Mesothelial cell of epicardium (in vitro differentiated cells): ENCODE measurements around the gene NGRN. TPM values are rescaled to one million over a fixed set of nuclear protein-coding genes. Genes with fewer than 3 reads are reported as not detected.

ENCODE experiments used
- DNase-seq, 2 experiments: peaks; one replicate each; pipeline ENCODE4 v3.0.0; 2021; ENCODE audit warnings: low spot score in 2 of 2; ENCODE audit not compliant: unreplicated experiment in 2 of 2
- H3K27ac Mint-ChIP-seq: 2 replicates; pipeline ENCODE4 v1.8.0; 2021; ENCODE audit warnings: mixed read lengths
- H3K27me3 Mint-ChIP-seq: 2 replicates; pipeline ENCODE4 v1.8.0; 2021; ENCODE audit warnings: low read depth, mixed read lengths
- H3K36me3 Mint-ChIP-seq: 2 replicates; pipeline ENCODE4 v1.8.0; 2021; ENCODE audit warnings: mixed read lengths
- H3K4me1 Mint-ChIP-seq: 2 replicates; pipeline ENCODE4 v1.8.0; 2021; ENCODE audit warnings: mixed read lengths
- H3K4me3 Mint-ChIP-seq: 2 replicates; pipeline ENCODE4 v1.8.0; 2021; ENCODE audit warnings: mild to moderate bottlenecking, moderate library complexity, mixed read lengths
- H3K9me3 Mint-ChIP-seq: 2 replicates; pipeline ENCODE4 v1.8.0; 2021; ENCODE audit warnings: mixed read lengths
- CTCF ChIP-seq: fragments of 200-600 bp; sonication (generic); IDR thresholded peaks from one replicate; pipeline ENCODE4 v1.5.0; 2021; ENCODE audit warnings: antibody characterized with exemption; ENCODE audit not compliant: unreplicated experiment
- total RNA-seq: library from RNA; stranded (reverse); gene quantifications from 3 replicates; pipeline ENCODE4 v1.2.1, GENCODE V29; 2021

NGRN gene
- total RNA-seq, 1 donor from 2014 or later = 93.4 TPM

GRCh38 chr15:90320885-90321278, 55.4 kb downstream of the NGRN start:
- peaks cover 24% of the 10 kb centered on the region for H3K4me1 Mint-ChIP-seq
- no peaks in the 10 kb centered on the region for H3K27me3 Mint-ChIP-seq
- no peak overlapping the region for H3K4me3 Mint-ChIP-seq
- no peak for TF ChIP-seq CTCF
- no peaks in the 10 kb centered on the region for H3K36me3 Mint-ChIP-seq
- H3K9me3 Mint-ChIP-seq = no peaks in the 10 kb centered on the region
- DNase-seq = no peak
- no peak overlapping the region for H3K27ac Mint-ChIP-seq

Other genes with a start within 250 kb of the NGRN start
- gene IDH2, start 163.2 kb upstream of the NGRN start, total RNA-seq = 126 to 132 TPM (median 127 TPM) in 3 replicates
- 32.3 to 37.7 TPM (median 35.4 TPM) in 3 replicates for gene SEMA4B, start 64.3 kb upstream of the NGRN start, total RNA-seq
- gene CIB1, start 31.7 kb upstream of the NGRN start, total RNA-seq = 16.9 to 18.1 TPM (median 17.6 TPM) in 3 replicates
- gene GDPGP1, start 31.5 kb upstream of the NGRN start, total RNA-seq = 8.0 to 9.2 TPM (median 8.4 TPM) in 3 replicates
- gene TTLL13, start 16.1 kb upstream of the NGRN start, total RNA-seq = 0.33 to 0.77 TPM (median 0.47 TPM) in 3 replicates
- gene ZNF774, start 86.6 kb downstream of the NGRN start, total RNA-seq = 7.4 to 10.0 TPM (median 8.0 TPM) in 3 replicates
- 104 to 110 TPM (median 105 TPM) in 3 replicates for gene IQGAP1, start 122.6 kb downstream of the NGRN start, total RNA-seq